GM18508 (cell line): ENCODE measurements around the gene PDPN.
"Not testable (repeated sequence)": the region's sequence is repeated elsewhere in the genome, so short reads cannot be mapped to it uniquely, and the experiment has no call there.

ENCODE experiments used
- ATAC-seq: cut with Tn5 transposase; IDR thresholded peaks from one replicate; pipeline ENCODE4 v1.9.1; 2021; ENCODE audit warnings: moderate number of reproducible peaks; ENCODE audit not compliant: insufficient read depth, unreplicated experiment

PDPN gene

DNA sequence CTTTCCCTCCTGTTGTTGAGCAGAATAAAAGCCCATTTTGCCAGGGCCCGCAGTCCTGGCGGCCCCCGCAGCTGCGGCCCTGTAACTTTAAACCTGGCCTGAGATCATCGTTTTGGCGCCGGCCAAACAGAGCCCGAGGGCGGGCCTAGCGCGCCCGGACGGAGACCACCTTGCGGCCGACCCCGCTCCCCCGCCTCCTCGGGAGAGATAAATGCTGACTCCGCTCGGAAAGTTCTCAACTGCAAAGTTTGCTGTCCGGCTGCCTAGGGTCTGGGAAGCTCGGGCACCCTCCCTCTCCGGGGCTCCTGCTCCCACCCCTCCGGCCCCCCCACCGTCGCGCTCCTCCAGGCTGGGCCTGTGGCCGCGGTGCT is at the start of gene PDPN:
Gene PDPN (plus strand): TSS at position 238 of the 371 bp plus-strand sequence. CDS start 202 bp downstream, outside the sequence.
- no peak for ATAC-seq

GRCh38 chr1:13535227-13535626 is 48.4 kb upstream of the PDPN start:
- no peak for ATAC-seq

DNA sequence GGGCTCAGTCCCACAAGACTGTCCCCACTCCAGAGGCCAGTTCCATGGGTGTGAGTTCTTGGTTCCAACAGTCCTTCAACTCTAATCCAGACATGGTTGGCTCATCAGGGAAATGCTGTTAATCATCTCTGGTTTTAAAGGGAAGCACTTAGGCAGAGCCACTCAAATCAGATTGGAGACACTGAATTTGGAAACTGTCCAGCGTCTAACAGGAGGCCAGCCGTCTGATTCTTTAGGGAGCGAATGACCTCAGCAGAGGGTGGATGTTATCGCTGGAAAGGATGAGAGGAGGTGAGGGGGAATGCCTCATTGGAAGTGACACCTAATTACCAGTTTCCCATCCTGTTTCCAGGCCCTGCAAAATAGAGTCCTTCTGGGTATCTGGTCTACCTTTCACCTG is 47.1 kb upstream of the PDPN start:
- no peak for ATAC-seq

GRCh38 chr1:13538832-13539231 is 44.8 kb upstream of the PDPN start:
- no peak for ATAC-seq

GRCh38 chr1:13539683-13540082 is 43.9 kb upstream of the PDPN start:
- ATAC-seq, result no peak

GRCh38 chr1:13540866-13541265 is 42.8 kb upstream of the PDPN start:
- ATAC-seq, result no peak

GRCh38 chr1:13541435-13542215 is 42.0 kb upstream of the PDPN start:
- no peak for ATAC-seq

DNA sequence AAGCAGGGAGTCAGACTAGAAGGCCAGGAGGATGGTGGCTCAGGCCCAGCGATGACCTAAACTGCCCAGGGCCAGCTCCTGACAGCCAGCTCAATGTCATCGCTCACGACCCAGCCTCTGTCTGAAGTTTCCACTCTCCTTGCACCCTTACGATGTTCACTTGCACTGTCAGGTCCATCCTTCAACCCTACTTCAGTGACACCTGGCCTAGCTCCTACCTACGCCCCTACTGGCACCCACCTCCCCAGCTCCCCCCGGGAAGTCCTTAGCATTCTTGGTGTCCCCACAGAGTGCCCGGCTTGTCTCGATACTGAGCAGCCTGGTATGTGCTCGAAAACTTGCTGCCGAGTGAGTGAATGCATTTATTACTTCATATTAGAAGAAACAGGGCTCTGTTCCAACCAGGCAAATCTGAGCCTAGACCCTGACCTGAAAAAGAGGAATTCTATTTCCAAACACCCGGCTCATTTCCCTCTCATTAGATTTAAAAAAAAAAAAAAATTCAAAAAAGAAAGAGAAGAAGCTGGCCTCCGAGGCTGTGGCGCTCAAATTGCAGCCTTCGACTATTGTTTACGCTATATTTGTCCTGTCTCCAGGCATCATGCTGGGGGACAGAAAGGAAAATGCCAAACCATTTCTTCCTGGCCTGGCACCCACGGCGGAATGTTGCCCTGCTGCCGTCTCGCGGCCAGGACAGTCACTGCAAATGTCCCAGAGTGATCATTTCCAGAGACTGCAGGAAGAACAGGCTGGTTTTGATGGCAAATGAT is 40.0 kb upstream of the PDPN start:
- ATAC-seq, result no peak

DNA sequence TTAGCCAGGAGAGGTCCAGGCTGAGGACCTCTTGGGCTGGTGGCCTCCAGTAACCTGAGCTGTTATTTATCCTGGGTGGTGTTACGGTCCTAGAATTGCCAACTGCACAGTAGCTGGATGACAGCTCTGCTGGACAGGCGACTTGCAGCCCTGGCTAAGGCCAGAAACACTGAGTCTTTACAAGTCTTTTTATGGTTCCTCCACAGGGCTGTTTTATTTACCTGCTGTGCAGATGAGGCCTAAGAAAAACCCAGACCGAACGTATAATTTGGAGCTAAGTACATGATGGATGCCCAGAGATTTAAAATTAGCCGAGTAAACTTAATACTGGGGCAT is 39.4 kb upstream of the PDPN start:
- ATAC-seq, result no peak

- no peak for ATAC-seq
Measured at GRCh38 chr1:13546791-13547190, 36.8 kb upstream of the PDPN start.

DNA sequence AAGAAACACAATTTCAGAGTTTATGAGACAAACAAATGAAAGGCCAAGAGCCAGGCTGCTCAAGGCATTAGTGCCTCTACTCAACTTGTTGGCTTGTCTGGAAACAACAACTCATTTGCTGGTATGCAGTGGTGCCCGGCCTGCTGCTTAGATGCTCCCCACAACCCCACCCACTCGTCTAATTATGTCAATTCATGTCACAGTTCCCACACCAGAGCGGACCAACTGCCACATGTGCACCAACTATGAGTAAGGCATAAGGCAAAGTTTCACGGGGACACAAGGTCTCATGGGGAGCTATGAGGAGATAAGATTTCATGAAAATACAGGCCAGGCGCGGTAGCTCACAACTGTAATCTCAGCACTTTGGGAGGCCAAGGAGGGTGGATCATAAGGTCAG is 35.4 kb upstream of the PDPN start:
- ATAC-seq, result no peak

DNA sequence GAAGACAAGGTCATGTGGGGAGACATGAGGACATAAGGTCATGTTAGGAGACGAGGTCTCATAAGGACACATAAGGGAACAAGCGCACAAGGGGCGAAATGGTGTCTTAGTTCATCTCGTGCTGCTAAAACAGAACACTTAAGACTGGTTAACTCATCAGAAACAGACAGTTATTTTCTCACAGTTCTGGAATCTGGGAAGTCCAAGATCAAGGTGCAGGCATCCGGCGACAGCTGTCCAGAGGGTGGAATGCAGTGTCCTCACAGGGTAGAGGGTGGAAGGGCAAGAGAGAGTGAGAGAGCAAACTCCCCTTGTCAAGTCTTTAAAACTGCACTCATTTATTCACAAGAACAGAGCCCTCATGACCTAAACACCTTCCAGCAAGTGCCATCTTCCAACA is 34.6 kb upstream of the PDPN start:
- ATAC-seq, result no peak

GRCh38 chr1:13549521-13549920 is 34.1 kb upstream of the PDPN start:
- ATAC-seq, result no peak

GRCh38 chr1:13550663-13551062 is 33.0 kb upstream of the PDPN start:
- no peak for ATAC-seq

- ATAC-seq, result no peak
Measured at GRCh38 chr1:13554798-13555197, 28.8 kb upstream of the PDPN start.

DNA sequence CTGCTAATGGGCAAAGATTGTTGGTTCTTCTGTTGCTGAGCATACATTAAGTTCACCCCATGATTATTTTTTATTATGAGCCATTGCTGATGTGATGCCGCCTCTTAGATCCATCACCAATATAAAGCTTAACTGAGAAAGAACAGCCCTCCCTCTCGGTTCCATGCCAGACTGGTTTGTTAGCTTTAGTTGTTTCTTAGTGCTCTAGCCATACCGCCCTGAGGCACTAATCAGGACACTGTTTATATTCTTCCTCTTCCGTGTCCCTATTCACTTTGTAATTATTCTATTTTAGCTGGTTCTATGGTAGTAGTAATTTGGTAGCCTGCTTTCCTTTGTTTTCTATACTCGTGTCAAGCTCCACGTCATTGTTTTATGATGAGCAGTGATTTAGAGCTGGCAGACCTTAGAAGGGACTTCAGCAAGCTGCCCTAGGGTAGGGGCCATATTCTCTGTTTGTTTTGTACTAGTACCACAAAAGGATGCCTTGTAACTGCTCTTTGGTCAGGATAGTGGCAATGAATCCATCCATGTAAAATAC is 27.3 kb upstream of the PDPN start:
- no peak for ATAC-seq

DNA sequence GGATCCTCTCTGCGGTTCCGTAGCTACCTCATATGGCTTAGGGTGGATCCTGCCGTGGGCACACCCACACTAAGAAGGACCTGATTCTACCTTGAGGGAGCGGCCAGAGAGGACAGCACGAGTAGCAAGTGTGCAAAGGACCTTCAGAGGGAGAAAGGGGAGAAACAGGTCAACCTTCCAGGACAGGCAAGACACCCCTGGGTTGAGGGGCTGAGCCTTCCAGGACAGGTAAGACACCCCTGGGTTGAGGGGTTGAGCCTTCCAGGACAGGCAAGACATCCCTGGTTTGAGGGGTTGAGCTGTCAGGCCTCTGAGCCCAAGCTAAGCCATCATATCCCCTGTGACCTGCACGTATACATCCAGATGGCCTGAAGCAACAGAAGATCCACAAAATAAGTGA is 23.1 kb upstream of the PDPN start:
- ATAC-seq, result no peak

- not testable (repeated sequence) for ATAC-seq
Measured at GRCh38 chr1:13562981-13563380, 20.7 kb upstream of the PDPN start.

DNA sequence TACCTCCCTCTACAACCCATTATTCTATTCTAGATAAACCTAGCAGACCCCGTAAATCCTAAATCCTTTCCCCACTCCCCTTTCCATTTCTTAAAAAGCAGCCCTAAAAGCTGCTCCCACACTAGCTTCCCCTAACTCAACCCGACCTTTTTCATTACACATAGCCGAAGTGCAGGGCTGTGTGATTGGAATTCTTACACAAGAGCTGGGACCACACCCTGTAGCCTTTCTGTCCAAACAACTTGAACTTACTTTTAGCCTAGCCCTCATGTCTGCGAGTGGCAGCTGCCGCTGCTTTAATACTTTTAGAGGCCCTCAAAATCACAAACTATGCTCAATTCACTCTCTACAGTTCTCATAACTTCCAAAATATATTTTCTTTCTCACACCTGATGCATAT is 19.6 kb upstream of the PDPN start:
- no peak for ATAC-seq

- not testable (repeated sequence) for ATAC-seq
Measured at GRCh38 chr1:13570435-13570834, 13.2 kb upstream of the PDPN start.

- ATAC-seq, result no peak
Measured at GRCh38 chr1:13570924-13571323, 12.7 kb upstream of the PDPN start.

GRCh38 chr1:13573586-13573985 is 10.0 kb upstream of the PDPN start:
- ATAC-seq, result no peak
